Progenitor cell of endocrine pancreas (in vitro differentiated cells): ENCODE data around the gene BCAS3. TPM values are rescaled to one million over a fixed set of nuclear protein-coding genes. Genes with fewer than 3 reads are reported as not detected.

Experiments
- DNase-seq: peaks from one replicate; pipeline ENCODE4 v3.0.0; 2021; ENCODE audit warnings: low spot score; ENCODE audit not compliant: unreplicated experiment
- H3K27ac Mint-ChIP-seq: 2 replicates; pipeline ENCODE4 v1.8.0; 2021; ENCODE audit warnings: mild to moderate bottlenecking, moderate library complexity, mixed read lengths
- H3K27me3 Mint-ChIP-seq: 2 replicates; pipeline ENCODE4 v1.8.0; 2021; ENCODE audit warnings: mixed read lengths
- H3K36me3 Mint-ChIP-seq: 2 replicates; pipeline ENCODE4 v1.8.0; 2022; ENCODE audit warnings: mixed read lengths; ENCODE audit not compliant: insufficient read depth
- H3K4me1 Mint-ChIP-seq: 2 replicates; pipeline ENCODE4 v1.8.0; 2021; ENCODE audit warnings: low read depth, mixed read lengths
- H3K4me3 Mint-ChIP-seq: 2 replicates; pipeline ENCODE4 v1.8.0; 2021; ENCODE audit warnings: low read depth, mild to moderate bottlenecking, moderate library complexity, mixed read lengths
- H3K9me3 Mint-ChIP-seq: 2 replicates; pipeline ENCODE4 v1.8.0; 2021; ENCODE audit warnings: low read depth, mixed read lengths
- CTCF ChIP-seq: fragments of 200-600 bp; sonication (generic); IDR thresholded peaks from one replicate; pipeline ENCODE4 v1.5.0; 2021; ENCODE audit warnings: antibody characterized with exemption, mild to moderate bottlenecking; ENCODE audit not compliant: unreplicated experiment
- total RNA-seq: library from RNA; stranded (reverse); gene quantifications from 2 replicates; pipeline ENCODE4 v1.2.1, GENCODE V29; 2021

Gene BCAS3
- total RNA-seq, 1 donor from 2014 or later: 36.1 TPM

- H3K36me3 Mint-ChIP-seq: peaks cover 1% of the 10 kb centered on the region
- no peak overlapping the region for H3K4me3 Mint-ChIP-seq
- H3K4me1 Mint-ChIP-seq: peaks cover 9% of the 10 kb centered on the region
- H3K9me3 Mint-ChIP-seq: peaks cover 5% of the 10 kb centered on the region
- no peak for DNase-seq
- H3K27me3 Mint-ChIP-seq: peaks cover 30% of the 10 kb centered on the region
- no peak for TF ChIP-seq CTCF
- H3K27ac Mint-ChIP-seq: no peak overlapping the region
These were observed 603.2 kb downstream of the BCAS3 start for GRCh38 chr17:61280851-61281250.

GRCh38 chr17:61282377-61282776, 604.7 kb downstream of the BCAS3 start:
- H3K4me3 Mint-ChIP-seq: no peak overlapping the region
- peaks cover 1% of the 10 kb centered on the region for H3K36me3 Mint-ChIP-seq
- peaks cover 15% of the 10 kb centered on the region for H3K4me1 Mint-ChIP-seq
- no peak overlapping the region for H3K27ac Mint-ChIP-seq
- no peak for DNase-seq
- TF ChIP-seq CTCF: no peak
- peaks cover 5% of the 10 kb centered on the region for H3K9me3 Mint-ChIP-seq
- H3K27me3 Mint-ChIP-seq: peaks cover 43% of the 10 kb centered on the region

- no peak for DNase-seq
- no peak for TF ChIP-seq CTCF
- H3K9me3 Mint-ChIP-seq: peaks cover 5% of the 10 kb centered on the region
- no peak overlapping the region for H3K27ac Mint-ChIP-seq
- H3K4me1 Mint-ChIP-seq: peaks cover 15% of the 10 kb centered on the region
- peaks cover 1% of the 10 kb centered on the region for H3K36me3 Mint-ChIP-seq
- H3K27me3 Mint-ChIP-seq: peaks cover 44% of the 10 kb centered on the region
- H3K4me3 Mint-ChIP-seq: no peak overlapping the region
These were observed 605.4 kb downstream of the BCAS3 start for GRCh38 chr17:61283043-61283442.

GRCh38 chr17:61284174-61284573, 606.5 kb downstream of the BCAS3 start:
- peaks cover 16% of the 10 kb centered on the region for H3K4me1 Mint-ChIP-seq
- H3K9me3 Mint-ChIP-seq: peaks cover 5% of the 10 kb centered on the region
- TF ChIP-seq CTCF: no peak
- H3K36me3 Mint-ChIP-seq: peaks cover 1% of the 10 kb centered on the region
- no peak overlapping the region for H3K4me3 Mint-ChIP-seq
- DNase-seq: no peak
- no peak overlapping the region for H3K27ac Mint-ChIP-seq
- H3K27me3 Mint-ChIP-seq: peaks cover 52% of the 10 kb centered on the region

GRCh38 chr17:61284746-61285145, 607.1 kb downstream of the BCAS3 start:
- Mint-ChIP-seq H3K27ac (no peak overlapping the region), H3K4me3 (no peak overlapping the region), H3K9me3 (peaks cover 5% of the 10 kb centered on the region), H3K36me3 (peaks cover 1% of the 10 kb centered on the region), H3K27me3 (peaks cover 57% of the 10 kb centered on the region), H3K4me1 (peaks cover 22% of the 10 kb centered on the region)
- TF ChIP-seq CTCF: no peak
- no peak for DNase-seq
